Spleen (tissue), 11 donors: Measurements from ENCODE around the gene GNL2. TPM values are rescaled to one million over a fixed set of nuclear protein-coding genes. Genes with fewer than 3 reads are reported as not detected.

Experiments used
- DNase-seq: peaks from one replicate; pipeline ENCODE4 v3.0.0-alpha.2; 2020
- H3K27ac ChIP-seq, 8 donors: fragments of 200-600 bp; sonication (generic) in 7 of 8; 1 replicate in 4 of 8; 2 replicates in 4 of 8; pipeline versions ENCODE4 v1.5.0 to v1.8.0; 2016 to 2021; ENCODE audit warnings: inconsistent platforms in 4 of 8, mild to moderate bottlenecking in 4 of 8, moderate library complexity in 1 of 8
- H3K27me3 ChIP-seq, 7 donors: fragments of 200-600 bp; sonication (generic) in 6 of 7; replicated peaks in 1 of 7; 1 replicate in 4 of 7; 2 replicates in 3 of 7; pipeline versions ENCODE4 v1.5.0 to v1.8.0; 2016 to 2021; ENCODE audit warnings: inconsistent platforms in 3 of 7, mild to moderate bottlenecking in 1 of 7
- H3K36me3 ChIP-seq, 6 donors: fragments of 200-600 bp; sonication (generic) in 5 of 6; 1 replicate in 4 of 6; 2 replicates in 2 of 6; pipeline versions ENCODE4 v1.5.0 to v1.8.0; 2016 to 2021; ENCODE audit warnings: inconsistent platforms in 2 of 6
- H3K4me1 ChIP-seq, 6 donors: fragments of 200-600 bp; sonication (generic) in 5 of 6; 1 replicate in 3 of 6; 2 replicates in 3 of 6; pipeline versions ENCODE4 v1.5.0 to v1.8.0; 2016 to 2021; ENCODE audit warnings: inconsistent platforms in 3 of 6
- H3K4me3 ChIP-seq, 8 donors: fragments of 200-600 bp; sonication (generic) in 7 of 8; 1 replicate in 4 of 8; 2 replicates in 4 of 8; pipeline versions ENCODE4 v1.5.0 to v1.8.0; 2016 to 2021; ENCODE audit warnings: inconsistent platforms in 4 of 8, mild to moderate bottlenecking in 4 of 8, moderate library complexity in 2 of 8
- H3K9me3 ChIP-seq, 8 donors: fragments of 200-600 bp; sonication (generic) in 7 of 8; 1 replicate in 4 of 8; 2 replicates in 4 of 8; pipeline versions ENCODE4 v1.5.0 to v1.8.0; 2016 to 2021; ENCODE audit warnings: inconsistent platforms in 4 of 8
- POLR2A ChIP-seq, 3 donors: fragments of 450-650 bp; IDR thresholded peaks; one replicate each; pipeline ENCODE4 v1.5.1; 2017; ENCODE audit warnings: antibody characterized with exemption in 3 of 3, mild to moderate bottlenecking in 1 of 3
- POLR2AphosphoS5 ChIP-seq, 3 donors: sonication (generic); formaldehyde crosslinking; IDR thresholded peaks; one replicate each; pipeline ENCODE4 v1.5.1; 2017; ENCODE audit warnings: antibody characterized with exemption in 3 of 3
- WGBS, 5 donors: extraction: QIAGEN DNeasy Blood & Tissue Kit in 3 of 5; methylation state at CpG; one replicate each; pipeline versions ENCODE4 v1.1.5 to v1.1.7; 2013 to 2018; 5-methylcytosine and 5-hydroxymethylcytosine counted together
- intact Hi-C: fragments of 100-400 bp; cut with DNase I; formaldehyde crosslinking; loops from one replicate; pipeline ENCODE4 v1.15.0; 2023; ENCODE audit warnings: low total_unique reads
- polyA plus RNA-seq, 3 donors: library from polyadenylated mRNA; stranded (reverse); fragments of 200-250 nt; gene quantifications; one replicate each; pipeline ENCODE4 v1.2.1, GENCODE V29; 2013
- small RNA-seq, 4 donors: library from RNA; depleted of rRNA; stranded (forward); fragments of <200 nt; gene quantifications; one replicate each; pipeline ENCODE3, GENCODE V24; 2016
- total RNA-seq, 7 donors: library from RNA; depleted of rRNA in 3 of 7; stranded (reverse); fragments of >200 nt in 3 of 7; fragmentation: NEBNext Ultra II Directional in 4 of 7; extraction: Animal tissue kit (Norgen Biotek cat#: 25700) in 4 of 7; gene quantifications; one replicate each; pipeline versions ENCODE4 v1.1.0 to v1.2.1, GENCODE V29; 2016 to 2021
- TF ChIP-seq, protein P1 (sequence below), 11 experiments: fragments of 200-600 bp in 7 of 11; fragments of 450-650 bp in 4 of 11; sonication (generic) in 4 of 11; IDR thresholded peaks in 8 of 11; conservative IDR thresholded peaks in 3 of 11; 1 replicate in 7 of 11; 2 replicates in 4 of 11; pipeline versions ENCODE4 v1.4.0 to v1.8.0; 2016 to 2021; ENCODE audit warnings: antibody characterized with exemption in 11 of 11, inconsistent platforms in 4 of 11, mild to moderate bottlenecking in 1 of 11
- donor health status: healthy with polysubstance abuse.
- donor health status: DM: no; HTN: no; CAD: no; lungs with moderate emphysema.
- donor health status: DM: no; HTN: no; CAD: no.
- donor health status: Bipolar disorder and iron deficiency.
- donor health status: healthy.
- donor health status: DM: no; HTN: no; CAD: no.
- donor health status: DM: yes; HTN: yes; CAD: no.

GNL2 gene
- total and polyA plus RNA-seq, 10 donors, result 28.9 to 58.0 (median 35.6) TPM

DNA sequence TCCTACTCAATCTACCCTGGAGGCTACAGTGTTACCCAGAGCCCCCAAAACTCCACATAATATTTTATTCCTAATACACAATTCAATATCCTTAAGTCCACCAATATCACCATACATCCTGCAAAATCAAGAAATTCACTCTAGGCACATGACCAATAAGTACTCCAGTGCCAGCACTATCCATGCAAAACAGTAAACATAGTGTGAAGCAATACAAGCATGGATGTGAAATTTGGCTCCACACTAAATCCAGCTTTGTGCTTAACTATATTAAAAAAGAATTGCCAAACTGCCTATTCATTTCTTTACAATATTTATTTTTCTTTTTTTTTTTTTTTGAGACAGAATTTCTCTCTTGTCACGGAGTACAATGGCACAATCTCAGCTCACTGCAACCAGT lies 78.2 kb downstream of the GNL2 start:
- Histone ChIP-seq H3K4me3 (no peak overlapping the region), H3K9me3 (no peaks in the 10 kb centered on the region), H3K27ac (no peak overlapping the region), H3K27me3 (no peaks in the 10 kb centered on the region), H3K36me3 (peaks cover 0 to 7% (median 4%) of the 10 kb centered on the region in 6 donors), H3K4me1 (peaks cover 5 to 26% (median 21%) of the 10 kb centered on the region in 6 donors)
- 85 to 96% (median 90%) methylated on average over 1 of the region's 1 CpG for WGBS, 5 donors
- TF ChIP-seq POLR2A (IDR thresholded peaks at IDR 0.05) (no peak), POLR2AphosphoS5 (IDR thresholded peaks at IDR 0.05) (no peak)
- TF ChIP-seq, protein P1, sequence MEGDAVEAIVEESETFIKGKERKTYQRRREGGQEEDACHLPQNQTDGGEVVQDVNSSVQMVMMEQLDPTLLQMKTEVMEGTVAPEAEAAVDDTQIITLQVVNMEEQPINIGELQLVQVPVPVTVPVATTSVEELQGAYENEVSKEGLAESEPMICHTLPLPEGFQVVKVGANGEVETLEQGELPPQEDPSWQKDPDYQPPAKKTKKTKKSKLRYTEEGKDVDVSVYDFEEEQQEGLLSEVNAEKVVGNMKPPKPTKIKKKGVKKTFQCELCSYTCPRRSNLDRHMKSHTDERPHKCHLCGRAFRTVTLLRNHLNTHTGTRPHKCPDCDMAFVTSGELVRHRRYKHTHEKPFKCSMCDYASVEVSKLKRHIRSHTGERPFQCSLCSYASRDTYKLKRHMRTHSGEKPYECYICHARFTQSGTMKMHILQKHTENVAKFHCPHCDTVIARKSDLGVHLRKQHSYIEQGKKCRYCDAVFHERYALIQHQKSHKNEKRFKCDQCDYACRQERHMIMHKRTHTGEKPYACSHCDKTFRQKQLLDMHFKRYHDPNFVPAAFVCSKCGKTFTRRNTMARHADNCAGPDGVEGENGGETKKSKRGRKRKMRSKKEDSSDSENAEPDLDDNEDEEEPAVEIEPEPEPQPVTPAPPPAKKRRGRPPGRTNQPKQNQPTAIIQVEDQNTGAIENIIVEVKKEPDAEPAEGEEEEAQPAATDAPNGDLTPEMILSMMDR (IDR thresholded peaks at IDR 0.05 in 8 of 11, conservative IDR thresholded peaks at IDR 0.05 in 3 of 11), result no peak
- DNase-seq, result no peak
- intact Hi-C loops, result no loop called here

Small RNA genes within 50 kb of the gene (small RNA-seq; reads per million reads assigned to genes)
- 0 reads per million in 4 donors for gene AL034379.1

Other genes with a start within 250 kb of the GNL2 start
- gene ZC3H12A, start 121.4 kb downstream of the GNL2 start, total RNA-seq, result 10 to 100 TPM; 18.0 to 33.1 (median 21.3) TPM
- 10 to 100 TPM in 2 of 3 donors, 1 to 10 TPM in 1; 9.7 to 12.8 (median 11.3) TPM for gene ZC3H12A, start 121.4 kb downstream of the GNL2 start, polyA plus RNA-seq
- gene MEAF6, start 81.2 kb downstream of the GNL2 start, total RNA-seq, result 10 to 100 TPM; 39.5 to 69.0 (median 51.1) TPM
- 10 to 100 TPM; 56.5 to 59.8 (median 57.7) TPM for gene MEAF6, start 81.2 kb downstream of the GNL2 start, polyA plus RNA-seq
- 10 to 100 TPM; 18.7 to 26.6 (median 20.7) TPM for gene SNIP1, start 41.6 kb downstream of the GNL2 start, total RNA-seq
- gene SNIP1, start 41.6 kb downstream of the GNL2 start, polyA plus RNA-seq, result 1 to 10 TPM; 4.3 to 6.6 (median 6.0) TPM
- gene DNALI1, start 39.0 kb downstream of the GNL2 start, total RNA-seq, result 1 to 10 TPM in 6 of 7 donors, under 1 TPM in 1; 0.98 to 2.6 (median 1.7) TPM
- gene DNALI1, start 39.0 kb downstream of the GNL2 start, polyA plus RNA-seq, result 1 to 10 TPM; 1.2 to 2.2 (median 1.5) TPM
- gene RSPO1, start 39.0 kb upstream of the GNL2 start, total RNA-seq, result 1 to 10 TPM in 1 of 7 donors, under 1 TPM in 5, not detected in 1; 0.37 to 1.0 (median 0.53) TPM
- under 1 TPM; 0.20 to 0.50 (median 0.48) TPM for gene RSPO1, start 39.0 kb upstream of the GNL2 start, polyA plus RNA-seq
- gene CDCA8, start 96.6 kb upstream of the GNL2 start, total RNA-seq, result 1 to 10 TPM; 1.2 to 8.2 (median 4.3) TPM
- gene CDCA8, start 96.6 kb upstream of the GNL2 start, polyA plus RNA-seq, result 1 to 10 TPM; 1.5 to 7.7 (median 3.9) TPM
- under 1 TPM in 4 of 7 donors, not detected in 3; 0.07 to 0.43 (median 0.26) TPM for gene EPHA10, start 169.2 kb upstream of the GNL2 start, total RNA-seq
- gene EPHA10, start 169.2 kb upstream of the GNL2 start, polyA plus RNA-seq, result under 1 TPM; 0.02 to 0.10 (median 0.02) TPM
- 1 to 10 TPM; 1.8 to 9.2 (median 3.1) TPM for gene MANEAL, start 197.9 kb upstream of the GNL2 start, total RNA-seq
- gene MANEAL, start 197.9 kb upstream of the GNL2 start, polyA plus RNA-seq, result 1 to 10 TPM; 1.4 to 2.3 (median 1.8) TPM
- gene C1orf122, start 211.9 kb upstream of the GNL2 start, total RNA-seq, result 10 to 100 TPM; 15.9 to 31.1 (median 19.5) TPM
- 10 to 100 TPM; 18.1 to 38.5 (median 23.1) TPM for gene C1orf122, start 211.9 kb upstream of the GNL2 start, polyA plus RNA-seq
- gene YRDC, start 212.3 kb upstream of the GNL2 start, total RNA-seq, result 10 to 100 TPM in 5 of 7 donors, 1 to 10 TPM in 2; 8.0 to 13.4 (median 10.9) TPM
- 10 to 100 TPM in 1 of 3 donors, 1 to 10 TPM in 2; 7.5 to 12.2 (median 9.9) TPM for gene YRDC, start 212.3 kb upstream of the GNL2 start, polyA plus RNA-seq